Mucosa of descending colon (tissue), 3 donors: ENCODE measurements around the gene TMEM182. TPM values are rescaled to one million over a fixed set of nuclear protein-coding genes. Genes with fewer than 3 reads are reported as not detected.

Source experiments
- ATAC-seq: fragments of 200-7000 bp; cut with Tn5 transposase; one replicate; pipeline ENCODE4 v1.9.1; 2020; ENCODE audit warnings: mild to moderate bottlenecking, moderate library complexity
- DNase-seq, 3 donors: peaks; one replicate each; pipeline ENCODE4 v3.0.0-alpha.2; 2020
- H3K36me3 ChIP-seq: fragments of 200-600 bp; one replicate; pipeline ENCODE4 v1.8.0; 2021; ENCODE audit warnings: low read depth, mild to moderate bottlenecking
- H3K4me1 ChIP-seq: fragments of 200-600 bp; one replicate; pipeline ENCODE4 v1.8.0; 2021; ENCODE audit warnings: low read depth, mild to moderate bottlenecking
- H3K4me3 ChIP-seq: fragments of 200-600 bp; one replicate; pipeline ENCODE4 v1.8.0; 2021; ENCODE audit warnings: mild to moderate bottlenecking
- H3K9me3 ChIP-seq: fragments of 200-600 bp; one replicate; pipeline ENCODE4 v1.8.0; 2021; ENCODE audit warnings: mild to moderate bottlenecking
- intact Hi-C, 2 donors: fragments of 100-400 bp; cut with DNase I in 1 of 2; cut with micrococcal nuclease in 1 of 2; formaldehyde crosslinking; loops; one replicate each; pipeline versions ENCODE4 v1.11.0 to v1.11.1; 2022; cut with DNase I, micrococcal nuclease
- total RNA-seq, 3 donors: library from RNA; stranded (reverse); fragmentation: NEBNext Ultra II Directional in 2 of 3; extraction: Animal tissue kit (Norgen Biotek cat#: 25700) in 2 of 3; gene quantifications; one replicate each; pipeline versions ENCODE4 v1.2.1 to v1.2.4, GENCODE V29; 2021 to 2023
- TF ChIP-seq, protein P1 (sequence below): fragments of 200-600 bp; IDR thresholded peaks from one replicate; pipeline ENCODE4 v1.8.0; 2022; ENCODE audit warnings: antibody characterized with exemption, mild to moderate bottlenecking
- donor health status: DM: no; HTN: no; CAD: no; lungs with moderate emphysema.
- donor health status: DM: no; HTN: no; CAD: no.
- donor health status: DM: no; HTN: yes; CAD: no.

The TMEM182 gene
- total RNA-seq, 3 donors from 2014 or later = 3.2 to 4.4 (median 3.4) TPM

DNA sequence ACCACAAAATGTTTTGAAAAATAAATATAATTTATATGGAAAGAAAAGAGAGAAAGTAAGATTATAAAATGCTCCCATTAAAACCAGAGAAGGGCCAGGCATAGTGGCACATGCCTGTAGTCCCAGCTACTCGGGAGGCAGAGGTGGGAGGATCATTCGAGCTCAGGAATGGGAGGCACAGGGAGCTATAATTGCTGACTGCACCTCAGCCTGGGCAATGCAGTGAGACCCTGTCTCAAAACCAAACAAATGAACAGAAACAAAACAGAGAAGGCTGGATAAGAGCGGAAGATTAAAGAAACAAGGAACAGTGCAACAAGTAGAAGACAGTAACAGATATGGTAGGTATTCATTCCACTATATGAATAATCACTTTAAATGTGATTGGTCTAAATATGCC lies 18.6 kb upstream of the TMEM182 start:
- no peaks in the 10 kb centered on the region for H3K4me1 ChIP-seq
- H3K9me3 ChIP-seq = no peaks in the 10 kb centered on the region
- DNase-seq (no peak), ATAC-seq (no peak)
- intact Hi-C loops = no loop called here
- H3K4me3 ChIP-seq = no peak overlapping the region
- TF ChIP-seq, protein P1, sequence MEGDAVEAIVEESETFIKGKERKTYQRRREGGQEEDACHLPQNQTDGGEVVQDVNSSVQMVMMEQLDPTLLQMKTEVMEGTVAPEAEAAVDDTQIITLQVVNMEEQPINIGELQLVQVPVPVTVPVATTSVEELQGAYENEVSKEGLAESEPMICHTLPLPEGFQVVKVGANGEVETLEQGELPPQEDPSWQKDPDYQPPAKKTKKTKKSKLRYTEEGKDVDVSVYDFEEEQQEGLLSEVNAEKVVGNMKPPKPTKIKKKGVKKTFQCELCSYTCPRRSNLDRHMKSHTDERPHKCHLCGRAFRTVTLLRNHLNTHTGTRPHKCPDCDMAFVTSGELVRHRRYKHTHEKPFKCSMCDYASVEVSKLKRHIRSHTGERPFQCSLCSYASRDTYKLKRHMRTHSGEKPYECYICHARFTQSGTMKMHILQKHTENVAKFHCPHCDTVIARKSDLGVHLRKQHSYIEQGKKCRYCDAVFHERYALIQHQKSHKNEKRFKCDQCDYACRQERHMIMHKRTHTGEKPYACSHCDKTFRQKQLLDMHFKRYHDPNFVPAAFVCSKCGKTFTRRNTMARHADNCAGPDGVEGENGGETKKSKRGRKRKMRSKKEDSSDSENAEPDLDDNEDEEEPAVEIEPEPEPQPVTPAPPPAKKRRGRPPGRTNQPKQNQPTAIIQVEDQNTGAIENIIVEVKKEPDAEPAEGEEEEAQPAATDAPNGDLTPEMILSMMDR = no peak
- H3K36me3 ChIP-seq = no peaks in the 10 kb centered on the region

DNA sequence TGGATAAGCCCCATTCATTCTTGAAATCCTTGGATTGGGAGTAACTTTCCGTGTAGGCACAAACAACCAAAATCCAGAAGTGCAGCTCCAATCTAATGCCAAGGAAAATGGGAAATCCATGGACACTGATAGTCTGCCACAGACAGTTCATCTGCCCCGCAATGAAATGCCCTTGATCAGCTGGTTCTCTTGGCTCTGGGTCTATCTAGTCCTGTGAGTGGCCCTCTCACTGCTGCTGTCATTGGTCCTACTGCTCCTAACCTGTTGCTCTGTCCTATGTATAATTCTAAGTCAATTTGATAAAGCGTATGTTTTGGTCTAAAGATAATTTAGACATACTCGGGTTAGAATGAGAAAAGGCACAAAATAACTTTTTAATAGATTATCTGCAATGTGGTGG lies 13.7 kb upstream of the TMEM182 start:
- Histone ChIP-seq H3K4me3 (no peak overlapping the region), H3K4me1 (no peaks in the 10 kb centered on the region), H3K36me3 (no peaks in the 10 kb centered on the region), H3K9me3 (no peaks in the 10 kb centered on the region)
- intact Hi-C loops = no loop called here
- TF ChIP-seq, protein P1 = no peak
- ATAC-seq = no peak
- DNase-seq = no peak

DNA sequence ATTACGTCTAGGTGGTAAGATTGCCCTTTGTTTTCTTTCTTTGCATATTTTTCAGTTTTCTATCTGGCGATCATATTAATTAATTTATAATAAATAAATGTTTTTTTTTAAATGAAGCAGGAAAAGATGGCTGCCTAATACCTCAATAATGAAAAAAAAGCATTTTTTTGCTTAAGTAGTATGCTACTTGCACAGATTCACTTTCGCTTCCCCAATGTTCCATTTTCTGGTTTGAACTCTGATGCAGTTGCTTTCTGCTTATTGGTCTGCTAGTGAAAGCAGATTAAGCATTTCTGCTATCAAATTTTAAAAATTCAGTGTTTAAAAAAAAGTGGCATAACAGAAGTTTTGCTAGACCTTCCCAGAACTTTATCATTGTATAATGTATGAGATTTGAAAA lies 11.9 kb upstream of the TMEM182 start:
- Histone ChIP-seq H3K9me3 (no peaks in the 10 kb centered on the region), H3K4me1 (no peaks in the 10 kb centered on the region), H3K36me3 (no peaks in the 10 kb centered on the region), H3K4me3 (no peak overlapping the region)
- no peak for DNase-seq
- intact Hi-C loops = loop anchor here in 1 of 2 donors (10.0 kb wide), 1 partner anchor 55 kb away; no protein-coding TSS in a partner anchor
- TF ChIP-seq, protein P1 = no peak
- ATAC-seq = no peak

DNA sequence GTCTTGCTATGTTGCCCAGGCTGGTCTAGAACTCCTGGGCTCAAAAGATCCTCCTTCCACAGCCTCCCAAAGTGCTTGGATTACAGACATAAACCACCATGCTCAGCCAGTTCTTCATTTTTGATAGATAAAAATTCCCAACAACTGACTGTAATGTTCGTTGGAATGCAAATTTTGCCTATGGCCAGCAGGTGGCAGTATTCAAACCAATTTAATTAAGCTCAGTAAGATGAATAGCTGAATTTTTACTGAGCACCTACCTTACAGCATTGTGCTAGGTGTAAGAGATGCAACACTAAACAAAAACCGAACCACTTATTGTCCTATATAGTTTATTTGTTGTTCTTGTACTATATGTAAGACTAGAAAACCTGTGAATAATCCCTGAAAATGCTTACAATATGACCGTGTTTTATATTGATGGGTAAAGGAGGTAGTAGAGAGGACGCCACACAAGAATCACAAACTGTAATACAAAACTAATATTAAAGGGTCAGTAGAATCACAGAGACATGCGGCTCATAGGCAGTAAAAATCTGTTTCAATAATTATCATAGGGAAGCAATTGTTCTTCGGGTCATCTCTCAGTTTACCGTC lies 8.2 kb upstream of the TMEM182 start:
- no peaks in the 10 kb centered on the region for H3K9me3 ChIP-seq
- intact Hi-C loops = loop anchor here in 1 of 2 donors (10.0 kb wide), 1 partner anchor 51 kb away; no protein-coding TSS in a partner anchor
- H3K36me3 ChIP-seq = no peaks in the 10 kb centered on the region
- TF ChIP-seq, protein P1 = peak; percentile 77
- DNase-seq (peak in 1 of 3 donors; percentile 26), ATAC-seq (peak; percentile 50)
- no peaks in the 10 kb centered on the region for H3K4me1 ChIP-seq
- H3K4me3 ChIP-seq = no peak overlapping the region

DNA sequence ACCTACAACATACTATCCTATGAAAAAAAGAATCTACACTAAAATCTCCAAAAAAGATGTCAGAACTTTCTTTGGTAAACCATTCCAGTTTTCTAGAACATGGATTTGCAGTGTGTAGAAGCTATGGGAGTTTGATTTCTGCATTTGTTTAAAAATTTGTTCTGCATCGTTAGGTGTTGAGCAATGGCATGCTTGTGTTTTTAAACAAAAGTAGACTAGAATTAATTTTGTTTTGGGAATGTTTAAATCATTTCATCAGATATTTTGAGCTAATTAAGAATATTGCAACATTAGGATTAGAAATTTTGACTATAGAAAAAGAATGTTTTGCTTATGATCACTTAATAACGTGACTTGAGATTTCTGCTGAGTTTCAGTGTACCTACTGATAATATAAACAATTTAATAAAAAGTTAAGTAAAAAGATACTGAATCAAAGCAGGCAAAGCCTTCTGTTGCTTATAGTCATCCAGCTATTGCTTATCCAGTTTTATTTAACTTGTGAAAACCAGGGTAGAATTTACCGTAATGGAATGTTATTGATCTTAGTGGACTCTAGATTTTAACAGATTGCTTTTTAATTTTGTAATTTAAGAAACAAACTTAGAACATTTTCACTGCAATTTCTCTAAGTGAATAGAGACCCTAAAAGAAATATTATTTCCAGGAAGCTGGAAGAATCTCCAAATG lies 7.2 kb upstream of the TMEM182 start:
- DNase-seq (no peak), ATAC-seq (no peak)
- H3K36me3 ChIP-seq = no peaks in the 10 kb centered on the region
- no peak overlapping the region for H3K4me3 ChIP-seq
- TF ChIP-seq, protein P1 = no peak
- H3K4me1 ChIP-seq = no peaks in the 10 kb centered on the region
- no peaks in the 10 kb centered on the region for H3K9me3 ChIP-seq
- intact Hi-C loops = loop anchor here in 1 of 2 donors (10.0 kb wide), 1 partner anchor 50 kb away; no protein-coding TSS in a partner anchor
